Chondrocyte (in vitro differentiated cells): ENCODE measurements around the gene GRHL1. TPM values are rescaled to one million over a fixed set of nuclear protein-coding genes. Genes with fewer than 3 reads are reported as not detected.

Experiments used
- DNase-seq: peaks from one replicate; pipeline ENCODE4 v3.0.0; 2021; ENCODE audit warnings: mixed read lengths, low spot score
- H3K27ac Mint-ChIP-seq: one replicate; pipeline ENCODE4 v1.8.0; 2021; ENCODE audit warnings: mild to moderate bottlenecking, moderate library complexity, mixed read lengths; ENCODE audit not compliant: unreplicated experiment
- H3K27me3 Mint-ChIP-seq: 2 replicates; pipeline ENCODE4 v1.8.0; 2021; ENCODE audit warnings: low read depth, mixed read lengths
- H3K36me3 Mint-ChIP-seq: 2 replicates; pipeline ENCODE4 v1.8.0; 2021; ENCODE audit warnings: low read depth, mixed read lengths
- H3K4me1 Mint-ChIP-seq: 2 replicates; pipeline ENCODE4 v1.8.0; 2021; ENCODE audit warnings: low read depth, mild to moderate bottlenecking, mixed read lengths
- H3K4me3 Mint-ChIP-seq: one replicate; pipeline ENCODE4 v1.8.0; 2021; ENCODE audit warnings: mild to moderate bottlenecking, moderate library complexity, mixed read lengths; ENCODE audit not compliant: unreplicated experiment
- H3K9me3 Mint-ChIP-seq: 2 replicates; pipeline ENCODE4 v1.8.0; 2021; ENCODE audit warnings: low read depth, mixed read lengths
- total RNA-seq: library from RNA; stranded (reverse); gene quantifications from 3 replicates; pipeline ENCODE4 v1.2.1, GENCODE V29; 2021
- TF ChIP-seq, protein P1 (sequence below): fragments of 200-600 bp; sonication (generic); IDR thresholded peaks from 2 replicates; pipeline ENCODE4 v1.5.0; 2021; ENCODE audit warnings: antibody characterized with exemption, mild to moderate bottlenecking, moderate library complexity

The GRHL1 gene
- total RNA-seq, 1 donor from 2014 or later = 0.42 TPM

DNA sequence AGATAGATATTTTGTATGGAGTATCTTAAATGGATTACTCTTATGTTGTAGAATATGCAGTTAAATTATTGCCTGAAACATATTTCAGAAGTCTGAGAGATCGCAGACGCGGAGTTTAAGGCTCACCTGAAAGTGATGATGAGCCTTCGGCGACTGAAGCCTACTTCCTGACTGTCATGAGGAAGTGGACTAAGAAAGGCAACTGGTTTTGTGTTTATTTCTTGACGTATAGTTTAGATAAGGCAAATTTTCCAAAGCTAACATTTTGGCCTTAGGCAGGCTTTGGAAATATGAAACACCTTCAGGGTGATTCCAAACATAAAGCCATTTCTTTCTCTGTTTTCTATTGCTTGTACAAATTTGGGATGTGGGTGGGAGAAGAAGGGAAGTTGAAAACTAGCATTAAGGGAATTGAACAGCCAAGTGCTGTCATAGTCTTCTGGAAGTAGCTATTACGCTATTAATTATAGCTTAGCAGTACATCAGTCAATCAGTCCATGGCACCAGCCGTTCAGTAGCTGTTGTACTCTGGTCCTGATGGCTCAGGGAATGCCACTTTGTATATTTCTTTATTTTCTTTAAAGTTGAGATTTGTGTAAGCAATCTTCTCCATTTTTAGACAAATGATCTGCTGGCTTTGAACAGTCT lies 1.5 kb downstream of the GRHL1 start:
- H3K27ac Mint-ChIP-seq = no peak overlapping the region
- DNase-seq = no peak
- H3K4me1 Mint-ChIP-seq = peaks cover 5% of the 10 kb centered on the region
- H3K27me3 Mint-ChIP-seq = peaks cover 25% of the 10 kb centered on the region
- no peaks in the 10 kb centered on the region for H3K9me3 Mint-ChIP-seq
- no peaks in the 10 kb centered on the region for H3K36me3 Mint-ChIP-seq
- TF ChIP-seq, protein P1, sequence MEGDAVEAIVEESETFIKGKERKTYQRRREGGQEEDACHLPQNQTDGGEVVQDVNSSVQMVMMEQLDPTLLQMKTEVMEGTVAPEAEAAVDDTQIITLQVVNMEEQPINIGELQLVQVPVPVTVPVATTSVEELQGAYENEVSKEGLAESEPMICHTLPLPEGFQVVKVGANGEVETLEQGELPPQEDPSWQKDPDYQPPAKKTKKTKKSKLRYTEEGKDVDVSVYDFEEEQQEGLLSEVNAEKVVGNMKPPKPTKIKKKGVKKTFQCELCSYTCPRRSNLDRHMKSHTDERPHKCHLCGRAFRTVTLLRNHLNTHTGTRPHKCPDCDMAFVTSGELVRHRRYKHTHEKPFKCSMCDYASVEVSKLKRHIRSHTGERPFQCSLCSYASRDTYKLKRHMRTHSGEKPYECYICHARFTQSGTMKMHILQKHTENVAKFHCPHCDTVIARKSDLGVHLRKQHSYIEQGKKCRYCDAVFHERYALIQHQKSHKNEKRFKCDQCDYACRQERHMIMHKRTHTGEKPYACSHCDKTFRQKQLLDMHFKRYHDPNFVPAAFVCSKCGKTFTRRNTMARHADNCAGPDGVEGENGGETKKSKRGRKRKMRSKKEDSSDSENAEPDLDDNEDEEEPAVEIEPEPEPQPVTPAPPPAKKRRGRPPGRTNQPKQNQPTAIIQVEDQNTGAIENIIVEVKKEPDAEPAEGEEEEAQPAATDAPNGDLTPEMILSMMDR = no peak
- H3K4me3 Mint-ChIP-seq = no peak overlapping the region

DNA sequence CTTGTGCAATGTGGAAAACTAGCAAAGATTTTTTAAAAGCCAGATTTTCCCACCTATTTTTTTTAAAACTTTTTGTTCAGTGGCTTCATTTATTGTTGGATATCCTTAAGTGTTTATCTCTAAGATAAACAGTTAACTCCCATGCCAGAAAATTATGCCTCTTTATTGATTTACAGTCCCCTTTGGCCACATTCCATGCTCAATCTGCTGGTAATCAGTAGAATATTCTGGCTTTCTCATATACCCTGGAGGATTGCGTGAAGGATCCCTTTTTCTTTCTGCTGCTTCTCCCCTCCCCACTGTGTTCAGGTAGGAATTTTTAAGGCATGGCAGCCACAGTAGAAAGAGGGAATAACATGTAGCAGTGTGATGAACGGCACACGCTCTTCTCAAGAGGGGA lies 2.6 kb downstream of the GRHL1 start:
- H3K36me3 Mint-ChIP-seq = no peaks in the 10 kb centered on the region
- peaks cover 25% of the 10 kb centered on the region for H3K27me3 Mint-ChIP-seq
- H3K9me3 Mint-ChIP-seq = no peaks in the 10 kb centered on the region
- H3K4me3 Mint-ChIP-seq = no peak overlapping the region
- H3K27ac Mint-ChIP-seq = no peak overlapping the region
- no peak for DNase-seq
- peaks cover 5% of the 10 kb centered on the region for H3K4me1 Mint-ChIP-seq
- TF ChIP-seq, protein P1 = no peak

DNA sequence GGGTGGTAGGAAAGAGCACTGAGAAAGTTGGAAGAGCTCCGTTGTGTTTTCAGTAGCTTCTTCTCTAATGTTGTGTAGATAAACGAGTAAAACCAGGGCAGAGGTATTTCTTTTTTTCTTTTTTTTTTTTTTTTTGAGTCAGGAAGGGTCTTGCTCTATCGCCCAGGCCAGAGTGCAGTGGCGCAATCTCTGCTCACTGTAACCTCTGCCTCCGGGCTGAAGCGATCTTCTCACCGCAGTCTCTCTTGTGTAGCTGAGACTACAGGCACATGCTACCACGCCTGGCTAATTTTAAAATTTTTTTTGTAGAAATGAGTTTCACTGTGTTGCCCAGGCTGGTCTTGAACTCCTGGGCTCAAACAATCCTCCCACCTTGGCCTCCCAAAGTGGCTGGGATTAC lies 6.6 kb downstream of the GRHL1 start:
- H3K4me1 Mint-ChIP-seq = no peaks in the 10 kb centered on the region
- TF ChIP-seq, protein P1 = no peak
- no peaks in the 10 kb centered on the region for H3K36me3 Mint-ChIP-seq
- DNase-seq = no peak
- no peak overlapping the region for H3K27ac Mint-ChIP-seq
- H3K4me3 Mint-ChIP-seq = no peak overlapping the region
- H3K27me3 Mint-ChIP-seq = peaks cover 13% of the 10 kb centered on the region
- H3K9me3 Mint-ChIP-seq = no peaks in the 10 kb centered on the region

DNA sequence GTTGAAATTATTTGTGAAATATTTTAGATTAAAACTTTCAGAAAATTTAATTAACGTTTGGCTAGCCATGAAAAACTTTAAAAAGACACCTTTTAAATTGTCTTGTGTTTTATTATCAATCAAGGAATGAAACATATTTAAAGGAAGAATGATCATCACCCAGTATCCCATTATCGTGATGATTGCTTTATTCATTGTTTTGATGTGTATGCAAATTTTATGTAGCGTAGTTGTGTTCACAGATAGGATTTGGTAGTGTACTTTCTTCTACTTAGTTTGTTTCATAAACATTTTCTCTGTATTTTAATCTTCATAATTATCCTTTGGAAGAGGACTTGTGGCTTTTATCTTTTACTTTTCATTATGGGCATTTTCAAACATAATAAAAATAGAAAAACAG lies 7.8 kb downstream of the GRHL1 start:
- H3K36me3 Mint-ChIP-seq = no peaks in the 10 kb centered on the region
- peaks cover 6% of the 10 kb centered on the region for H3K27me3 Mint-ChIP-seq
- TF ChIP-seq, protein P1 = no peak
- H3K27ac Mint-ChIP-seq = no peak overlapping the region
- DNase-seq = no peak
- no peak overlapping the region for H3K4me3 Mint-ChIP-seq
- no peaks in the 10 kb centered on the region for H3K4me1 Mint-ChIP-seq
- H3K9me3 Mint-ChIP-seq = no peaks in the 10 kb centered on the region

DNA sequence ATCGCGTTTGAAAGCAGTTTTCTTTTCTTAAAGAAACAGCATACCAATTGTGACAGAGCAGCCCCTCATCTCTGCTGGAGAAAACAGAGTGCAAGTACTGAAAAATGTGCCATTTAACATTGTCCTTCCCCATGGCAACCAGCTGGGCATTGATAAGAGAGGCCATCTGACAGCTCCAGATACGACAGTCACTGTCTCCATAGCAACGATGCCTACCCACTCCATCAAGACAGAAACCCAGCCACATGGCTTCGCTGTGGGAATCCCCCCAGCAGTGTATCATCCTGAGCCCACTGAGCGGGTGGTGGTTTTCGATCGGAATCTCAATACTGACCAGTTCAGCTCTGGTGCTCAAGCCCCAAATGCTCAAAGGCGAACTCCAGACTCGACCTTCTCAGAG lies 9.5 kb downstream of the GRHL1 start:
- H3K27me3 Mint-ChIP-seq = no peaks in the 10 kb centered on the region
- no peaks in the 10 kb centered on the region for H3K4me1 Mint-ChIP-seq
- no peak for DNase-seq
- H3K4me3 Mint-ChIP-seq = no peak overlapping the region
- no peak overlapping the region for H3K27ac Mint-ChIP-seq
- H3K9me3 Mint-ChIP-seq = no peaks in the 10 kb centered on the region
- TF ChIP-seq, protein P1 = no peak
- no peaks in the 10 kb centered on the region for H3K36me3 Mint-ChIP-seq
